PC-3 (cell line): Measurements from ENCODE around the gene SKP2. TPM values are rescaled to one million over a fixed set of nuclear protein-coding genes. Genes with fewer than 3 reads are reported as not detected.

ENCODE experiments used
- ATAC-seq: fragments of 200-7000 bp; cut with Tn5 transposase; 2 replicates; pipeline ENCODE4 v1.9.1; 2020; ENCODE audit warnings: mild to moderate bottlenecking, moderate library complexity
- BruUV-seq: library from RNA; stranded (reverse); fragments of 400-500 nt; replicated peaks from 2 replicates; lab custom pipeline; 2021; lab: Mats Ljungman, UMichigan
- CTCF ChIA-PET: fragments of 300-600 bp; sonication (Branson Sonifier 250); formaldehyde crosslinking; loops from one replicate; lab custom pipeline; 2022; ENCODE audit warnings: antibody characterized with exemption; lab: Charles Lee
- POLR2A ChIA-PET: fragments of 300-600 bp; sonication (Branson Sonifier 250); formaldehyde crosslinking; loops from one replicate; lab custom pipeline; 2022; ENCODE audit warnings: antibody characterized with exemption; ENCODE audit not compliant: unreplicated experiment; lab: Charles Lee
- DNase-seq: peaks from one replicate; pipeline ENCODE4 v3.0.0-alpha.2; 2015
- H2AFZ ChIP-seq: fragments of 300-600 bp; sonication (generic); 2 replicates; pipeline ENCODE4 v1.6.0; 2016; ENCODE audit warnings: antibody characterized with exemption, low read length
- H3F3A ChIP-seq: fragments of 300-600 bp; sonication (generic); one replicate; pipeline ENCODE4 v1.6.0; 2017; ENCODE audit warnings: antibody characterized with exemption, low read length, control low read depth, mild to moderate bottlenecking; ENCODE audit not compliant: unreplicated experiment
- H3K27ac ChIP-seq: fragments of 300-600 bp; sonication (generic); 2 replicates; pipeline ENCODE4 v1.5.1; 2016; ENCODE audit warnings: mild to moderate bottlenecking, low read length
- H3K27me3 ChIP-seq: fragments of 300-600 bp; sonication (generic); 2 replicates; pipeline ENCODE4 v1.6.1; 2016; ENCODE audit warnings: low read length, mixed read lengths
- H3K36me3 ChIP-seq: fragments of 300-600 bp; sonication (generic); 2 replicates; pipeline ENCODE4 v1.6.1; 2016; ENCODE audit warnings: low read depth, mixed run types, low read length, mixed read lengths
- H3K4me1 ChIP-seq: fragments of 300-600 bp; sonication (generic); 2 replicates; pipeline ENCODE4 v1.5.1; 2016; ENCODE audit warnings: low read length; ENCODE audit not compliant: insufficient read depth
- H3K4me2 ChIP-seq: fragments of 300-600 bp; sonication (generic); 2 replicates; pipeline ENCODE4 v1.6.0; 2016; ENCODE audit warnings: low read length
- H3K4me3 ChIP-seq: fragments of 300-600 bp; sonication (generic); 2 replicates; pipeline ENCODE4 v1.5.1; 2016; ENCODE audit warnings: mild to moderate bottlenecking, low read length, mixed read lengths
- H3K79me2 ChIP-seq: fragments of 300-600 bp; sonication (generic); 2 replicates; pipeline ENCODE4 v1.6.1; 2017; ENCODE audit warnings: low read length, mixed read lengths
- H3K9ac ChIP-seq: fragments of 300-600 bp; sonication (generic); 2 replicates; pipeline ENCODE4 v1.6.0; 2016; ENCODE audit warnings: mild to moderate bottlenecking, low read length
- H3K9me2 ChIP-seq: fragments of 300-600 bp; sonication (generic); replicated peaks from 2 replicates; pipeline ENCODE4 v1.6.1; 2016; ENCODE audit warnings: mixed run types, low read length, mixed read lengths
- H3K9me3 ChIP-seq: fragments of 300-600 bp; sonication (generic); 2 replicates; pipeline ENCODE4 v1.6.1; 2016; ENCODE audit warnings: low read length, mixed read lengths
- H4K20me1 ChIP-seq: fragments of 300-600 bp; sonication (generic); 2 replicates; pipeline ENCODE4 v1.6.1; 2016; ENCODE audit warnings: low read length, mixed read lengths
- CTCF ChIP-seq: fragments of 300-600 bp; sonication (generic); conservative IDR thresholded peaks from 2 replicates; pipeline ENCODE4 v1.5.1; 2017; ENCODE audit warnings: antibody characterized with exemption, low read depth, mild to moderate bottlenecking, low read length
- EZH2 ChIP-seq: fragments of 300-600 bp; sonication (generic); IDR thresholded peaks from one replicate; pipeline ENCODE4 v1.6.1; 2017; ENCODE audit warnings: antibody characterized with exemption, mild to moderate bottlenecking, low read length; ENCODE audit not compliant: unreplicated experiment
- EZH2phosphoT487 ChIP-seq: fragments of 300-600 bp; sonication (generic); IDR thresholded peaks from 2 replicates; pipeline ENCODE4 v1.6.1; 2018; ENCODE audit warnings: mild to moderate bottlenecking, antibody characterized with exemption, low read length, borderline replicate concordance
- intact Hi-C: fragments of 100-400 bp; cut with micrococcal nuclease; formaldehyde crosslinking; loops from 2 replicates; pipeline ENCODE4 v1.9.0; 2023
- total RNA-seq: library from RNA; depleted of rRNA; stranded (reverse); fragments of >200 nt; gene quantifications from 2 replicates; pipeline ENCODE4 v1.2.3, GENCODE V29; 2014

The SKP2 gene
- total RNA-seq, 1 experiment from 2014 or later = 32.0 TPM

GRCh38 chr5:36156121-36156601 is 4.2 kb downstream of the SKP2 start:
- peaks cover 7% of the 10 kb centered on the region for H3K4me1 ChIP-seq
- no peak for DNase-seq
- TF ChIP-seq CTCF = no peak
- no peak for TF ChIP-seq EZH2
- TF ChIP-seq EZH2phosphoT487 = no peak
- ChIA-PET POLR2A (no interaction called here), CTCF (no interaction called here)
- H3K9ac ChIP-seq = no peak overlapping the region
- no peak overlapping the region for H3K27ac ChIP-seq
- peaks cover 48% of the 10 kb centered on the region for H3K79me2 ChIP-seq
- H3K9me3 ChIP-seq = no peaks in the 10 kb centered on the region
- peaks cover 39% of the 10 kb centered on the region; the same call in 1 of the 2 replicates for H3K36me3 ChIP-seq
- BruUV-seq = no TSS peak
- no peak overlapping the region for H3K4me3 ChIP-seq
- no peak for ATAC-seq
- no peaks in the 10 kb centered on the region for H3K27me3 ChIP-seq
- no peaks in the 10 kb centered on the region for H3F3A ChIP-seq
- no peaks in the 10 kb centered on the region for H3K9me2 ChIP-seq
- H4K20me1 ChIP-seq = no peaks in the 10 kb centered on the region
- intact Hi-C loops = no loop called here
- no peak overlapping the region for H3K4me2 ChIP-seq
- H2AFZ ChIP-seq = no peak overlapping the region

DNA sequence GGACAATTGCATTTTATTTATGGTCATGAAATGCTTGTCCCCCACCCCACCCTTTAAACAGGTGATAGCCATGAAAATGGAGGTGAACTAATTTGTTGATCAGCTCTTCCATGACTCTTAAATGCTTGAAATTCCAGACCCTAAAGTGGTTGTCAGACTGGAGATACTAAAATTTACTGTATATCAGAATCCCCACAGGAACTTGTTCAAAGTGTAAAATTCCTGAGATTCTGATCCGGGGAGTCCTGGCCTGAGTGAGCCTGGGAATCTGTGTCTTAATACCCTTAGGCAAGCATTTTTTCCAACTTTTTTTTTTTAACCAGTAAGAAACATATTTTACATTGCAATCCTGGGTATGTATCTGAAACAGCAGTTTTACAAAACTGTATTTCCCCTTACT is 4.7 kb downstream of the SKP2 start:
- Histone ChIP-seq H3K9me2 (no peaks in the 10 kb centered on the region), H2AFZ (no peak overlapping the region), H3F3A (no peaks in the 10 kb centered on the region), H3K9ac (no peak overlapping the region), H3K4me3 (no peak overlapping the region), H3K9me3 (no peaks in the 10 kb centered on the region), H4K20me1 (no peaks in the 10 kb centered on the region), H3K4me2 (no peak overlapping the region), H3K79me2 (peaks cover 45% of the 10 kb centered on the region), H3K4me1 (peaks cover 7% of the 10 kb centered on the region), H3K36me3 (peaks cover 44% of the 10 kb centered on the region; the same call in 1 of the 2 replicates), H3K27me3 (no peaks in the 10 kb centered on the region), H3K27ac (no peak overlapping the region)
- DNase-seq (no peak), ATAC-seq (no peak)
- BruUV-seq = no TSS peak
- ChIA-PET POLR2A (no interaction called here), CTCF (no interaction called here)
- TF ChIP-seq EZH2phosphoT487 (no peak), CTCF (no peak), EZH2 (no peak)
- intact Hi-C loops = no loop called here

DNA sequence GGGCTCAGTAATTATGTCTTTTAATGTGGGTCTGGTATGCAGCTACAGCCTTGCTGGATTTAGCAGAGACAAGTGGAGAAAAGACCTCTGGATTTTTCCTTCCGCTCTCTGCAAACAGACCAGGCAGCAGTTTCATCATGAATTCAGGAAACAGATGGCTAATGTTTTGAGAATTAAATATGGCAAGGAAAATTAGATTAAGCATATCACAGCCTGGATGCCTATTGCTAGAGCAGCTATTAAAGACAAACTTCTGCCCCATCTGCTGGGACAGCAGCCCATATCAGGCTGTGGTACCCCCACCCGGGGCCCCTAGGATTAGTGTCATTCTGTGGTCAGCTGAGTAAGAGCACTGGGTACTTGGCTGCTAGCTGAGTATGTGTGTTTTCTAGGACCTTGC is 6.2 kb downstream of the SKP2 start:
- no peaks in the 10 kb centered on the region for H3F3A ChIP-seq
- ChIA-PET POLR2A (no interaction called here), CTCF (no interaction called here)
- no TSS peak for BruUV-seq
- H2AFZ ChIP-seq = no peak overlapping the region
- no peak overlapping the region for H3K4me2 ChIP-seq
- no peak overlapping the region for H3K4me3 ChIP-seq
- H3K36me3 ChIP-seq = peaks cover 56% of the 10 kb centered on the region
- H3K9me3 ChIP-seq = no peaks in the 10 kb centered on the region
- no peak overlapping the region for H3K27ac ChIP-seq
- TF ChIP-seq EZH2phosphoT487 = no peak
- no peak for TF ChIP-seq EZH2
- no peak for TF ChIP-seq CTCF
- DNase-seq (no peak), ATAC-seq (no peak)
- no peak overlapping the region for H3K9ac ChIP-seq
- no peaks in the 10 kb centered on the region for H3K9me2 ChIP-seq
- intact Hi-C loops = no loop called here
- no peaks in the 10 kb centered on the region for H4K20me1 ChIP-seq
- peaks cover 33% of the 10 kb centered on the region for H3K79me2 ChIP-seq
- no peaks in the 10 kb centered on the region for H3K27me3 ChIP-seq
- H3K4me1 ChIP-seq = peaks cover 7% of the 10 kb centered on the region
